ES-I3 (cell line): ENCODE data around the gene KATNBL1.
A peak's percentile ranks its signal among the peaks of the same experiment; 100 is the strongest.

Source experiments
- H3K36me3 ChIP-seq: 2 replicates; pipeline ENCODE4 v1.6.1; 2013; ENCODE audit warnings: mild to moderate bottlenecking, low read length, control low read depth, moderate library complexity; ENCODE audit not compliant: insufficient read depth
- H3K4me1 ChIP-seq: 2 replicates; pipeline ENCODE4 v1.6.1; 2013; ENCODE audit warnings: mild to moderate bottlenecking, control low read depth, low read length; ENCODE audit not compliant: insufficient read depth
- H3K9ac ChIP-seq: 2 replicates; pipeline ENCODE4 v1.6.1; 2013; ENCODE audit warnings: low read depth, mild to moderate bottlenecking, low read length, moderate library complexity
- H3K9me3 ChIP-seq: 2 replicates; pipeline ENCODE4 v1.6.1; 2013; ENCODE audit warnings: mild to moderate bottlenecking, low read length, moderate library complexity; ENCODE audit not compliant: control insufficient read depth, insufficient read depth

Gene KATNBL1

GRCh38 chr15:34119291-34119690 lies 90.6 kb downstream of the KATNBL1 start:
- Histone ChIP-seq H3K9me3 (no peaks in the 10 kb centered on the region), H3K36me3 (no peaks in the 10 kb centered on the region), H3K4me1 (no peaks in the 10 kb centered on the region), H3K9ac (no peak overlapping the region)

GRCh38 chr15:34116620-34117019 lies 93.3 kb downstream of the KATNBL1 start:
- no peaks in the 10 kb centered on the region for H3K9me3 ChIP-seq
- H3K9ac ChIP-seq = no peak overlapping the region
- H3K36me3 ChIP-seq = no peaks in the 10 kb centered on the region
- no peaks in the 10 kb centered on the region for H3K4me1 ChIP-seq

GRCh38 chr15:34114739-34115138 lies 95.2 kb downstream of the KATNBL1 start:
- Histone ChIP-seq H3K9me3 (no peaks in the 10 kb centered on the region), H3K4me1 (peaks cover 5% of the 10 kb centered on the region), H3K9ac (no peak overlapping the region), H3K36me3 (no peaks in the 10 kb centered on the region)

- peaks cover 6% of the 10 kb centered on the region for H3K4me1 ChIP-seq
- no peak overlapping the region for H3K9ac ChIP-seq
- H3K36me3 ChIP-seq = no peaks in the 10 kb centered on the region
- no peaks in the 10 kb centered on the region for H3K9me3 ChIP-seq
Observed at GRCh38 chr15:34114215-34114614, 95.7 kb downstream of the KATNBL1 start.

- Histone ChIP-seq H3K4me1 (peaks cover 6% of the 10 kb centered on the region), H3K9ac (no peak overlapping the region), H3K36me3 (no peaks in the 10 kb centered on the region), H3K9me3 (no peaks in the 10 kb centered on the region)
Observed at GRCh38 chr15:34111488-34111887, 98.4 kb downstream of the KATNBL1 start.

- H3K36me3 ChIP-seq = no peaks in the 10 kb centered on the region
- no peak overlapping the region for H3K9ac ChIP-seq
- H3K9me3 ChIP-seq = no peaks in the 10 kb centered on the region
- peaks cover 6% of the 10 kb centered on the region for H3K4me1 ChIP-seq
Observed at GRCh38 chr15:34109797-34110663, 99.9 kb downstream of the KATNBL1 start.

- Histone ChIP-seq H3K9ac (no peak overlapping the region), H3K9me3 (no peaks in the 10 kb centered on the region), H3K36me3 (no peaks in the 10 kb centered on the region; the same call in 1 of the 2 replicates), H3K4me1 (peaks cover 6% of the 10 kb centered on the region)
Observed at GRCh38 chr15:34107315-34107714, 102.6 kb downstream of the KATNBL1 start.

GRCh38 chr15:34106423-34106822 lies 103.5 kb downstream of the KATNBL1 start:
- H3K36me3 ChIP-seq = no peaks in the 10 kb centered on the region; the same call in 1 of the 2 replicates
- H3K4me1 ChIP-seq = peaks cover 4% of the 10 kb centered on the region
- no peaks in the 10 kb centered on the region for H3K9me3 ChIP-seq
- H3K9ac ChIP-seq = no peak overlapping the region

- Histone ChIP-seq H3K9ac (peak overlapping the region; percentile 74), H3K4me1 (no peaks in the 10 kb centered on the region), H3K36me3 (no peaks in the 10 kb centered on the region; the same call in none of the 2 replicates), H3K9me3 (no peaks in the 10 kb centered on the region)
Observed at GRCh38 chr15:34102175-34102925, 107.5 kb downstream of the KATNBL1 start.

- Histone ChIP-seq H3K4me1 (no peaks in the 10 kb centered on the region), H3K9ac (peak within 1 kb of the TSS; percentile 74), H3K9me3 (no peaks in the 10 kb centered on the region), H3K36me3 (no peaks in the 10 kb centered on the region; the same call in none of the 2 replicates)
Observed at GRCh38 chr15:34101366-34102174, 108.3 kb downstream of the KATNBL1 start, which contains the start of the genes EMC7 and PGBD4. TSS of gene EMC7 (minus strand) at chr15:34101862. CDS start at chr15:34101839, 23 bp downstream. TSS of gene PGBD4 (plus strand) at chr15:34102083. CDS start at chr15:34102532, 449 bp downstream.

GRCh38 chr15:34099914-34100313 lies 110.0 kb downstream of the KATNBL1 start:
- Histone ChIP-seq H3K9me3 (no peaks in the 10 kb centered on the region), H3K4me1 (no peaks in the 10 kb centered on the region), H3K36me3 (no peaks in the 10 kb centered on the region; the same call in none of the 2 replicates), H3K9ac (no peak overlapping the region)
